Right lobe of liver (tissue), 4 donors: ENCODE data around the gene SLC11A1.

Source experiments
- CTCF ChIP-seq, 4 donors: fragments of 200-600 bp in 3 of 4; fragments of 450-650 bp in 1 of 4; IDR thresholded peaks; one replicate each; pipeline versions ENCODE4 v1.5.1 to v1.8.0; 2016 to 2022; ENCODE audit warnings: antibody characterized with exemption in 4 of 4, mild to moderate bottlenecking in 2 of 4
- POLR2A ChIP-seq: fragments of 450-650 bp; IDR thresholded peaks from one replicate; pipeline ENCODE4 v1.6.1; 2017; ENCODE audit warnings: antibody characterized with exemption, mild to moderate bottlenecking
- donor health status: DM: no; HTN: no; CAD: no.
- donor health status: DM: no; HTN: no; CAD: no.
- donor health status: DM: no; HTN: yes; CAD: no.

DNA sequence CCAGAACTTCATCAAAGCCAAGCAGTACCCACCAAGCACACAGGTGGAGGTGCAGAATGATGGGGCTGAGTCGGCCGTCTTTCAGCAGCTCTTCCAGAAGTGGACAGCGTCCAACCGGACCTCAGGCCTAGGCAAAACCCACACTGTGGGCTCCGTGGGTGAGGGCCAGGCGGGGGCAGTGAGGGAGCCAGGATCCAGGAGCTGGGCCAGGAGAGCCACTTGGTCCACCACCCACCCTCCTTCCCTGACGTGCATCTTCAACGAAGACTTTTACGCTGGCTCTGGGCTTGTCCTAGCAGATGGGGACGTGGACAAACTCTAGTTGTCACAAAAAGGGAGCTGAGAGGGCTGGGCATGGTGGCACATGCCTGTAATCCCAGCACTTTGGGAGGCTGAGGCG lies 48.6 kb downstream of the SLC11A1 start:
- TF ChIP-seq CTCF (IDR thresholded peaks at IDR 0.05): no peak
- TF ChIP-seq POLR2A: no peak
